Activated naive CD8-positive, alpha-beta T cell treated with anti-CD3 and anti-CD28 coated beads, Interleukin-2, amount 50 U/mL, for 16 hours (primary cell): ENCODE data around the gene ANKRD36.
"Not testable (repeated sequence)": the region's sequence is repeated elsewhere in the genome, so short reads cannot be mapped to it uniquely, and the experiment has no call there.

Experiments
- DNase-seq: peaks from one replicate; pipeline ENCODE4 v3.0.0-alpha.2; 2020; ENCODE audit warnings: low read depth, low spot score

The ANKRD36 gene

DNA sequence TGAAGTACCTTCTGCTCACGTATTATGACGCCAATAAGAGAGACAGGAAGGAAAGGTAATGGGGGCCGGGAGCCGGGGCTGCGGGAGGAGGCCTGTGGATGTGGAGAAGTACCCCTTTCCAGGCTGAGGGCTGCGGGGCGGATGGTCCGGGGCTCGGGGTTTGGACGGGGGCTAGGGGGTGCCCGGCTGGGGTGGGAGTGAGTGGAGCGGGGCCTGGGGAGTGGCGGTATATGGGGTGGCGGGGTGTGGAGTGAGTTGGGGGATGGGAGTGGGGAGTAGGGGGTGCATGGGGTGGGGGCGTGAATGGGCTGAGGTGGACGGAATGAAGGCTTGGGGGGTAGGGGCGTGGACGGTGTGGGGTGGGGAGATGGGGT, 916 bp downstream of the ANKRD36 start:
- not testable (repeated sequence) for DNase-seq

- not testable (repeated sequence) for DNase-seq
These were observed 16.1 kb downstream of the ANKRD36 start for GRCh38 chr2:97129090-97129489.

- DNase-seq = not testable (repeated sequence)
These were observed 31.1 kb downstream of the ANKRD36 start for GRCh38 chr2:97144016-97144415.

GRCh38 chr2:97166548-97166947, 53.6 kb downstream of the ANKRD36 start:
- DNase-seq = not testable (repeated sequence)

DNA sequence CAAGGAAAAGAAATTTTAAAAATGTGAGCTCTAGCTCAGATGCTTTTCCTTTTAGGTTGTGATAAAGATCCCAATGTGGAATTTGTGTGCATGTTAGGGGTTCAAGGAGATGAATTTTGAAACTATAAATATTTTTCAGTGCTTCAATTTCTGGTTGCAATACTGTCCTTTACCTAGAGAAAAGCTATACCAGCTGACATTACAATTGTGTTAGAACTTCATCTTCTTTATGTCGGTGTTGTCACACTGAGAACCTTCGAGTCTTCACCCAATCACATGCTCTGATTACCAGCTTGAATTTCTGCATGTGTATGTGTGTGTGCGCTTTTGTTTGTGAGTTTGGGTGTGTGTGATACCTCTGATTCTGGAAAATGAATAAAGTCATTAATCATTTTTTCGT, 55.0 kb downstream of the ANKRD36 start:
- DNase-seq = not testable (repeated sequence)

GRCh38 chr2:97168583-97168982, 55.6 kb downstream of the ANKRD36 start:
- DNase-seq = not testable (repeated sequence)

DNA sequence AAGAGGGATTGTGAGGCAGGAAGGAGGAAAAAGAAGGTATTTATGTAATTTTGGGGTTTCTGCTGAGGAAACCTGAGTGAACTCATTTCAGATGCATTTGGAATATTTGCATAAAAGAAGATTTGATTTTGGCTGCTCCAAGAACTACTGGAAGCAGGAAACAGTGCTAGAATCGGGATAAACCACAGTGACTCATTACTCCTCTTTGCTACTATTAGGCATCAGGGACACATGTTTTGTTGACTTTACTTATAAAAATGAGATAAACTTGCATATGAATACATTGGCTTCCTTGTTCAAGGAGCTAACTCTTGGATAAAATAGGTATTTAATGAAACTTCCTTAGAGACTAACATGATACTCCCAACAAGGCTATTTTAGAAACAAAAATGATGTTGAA, 67.4 kb downstream of the ANKRD36 start:
- DNase-seq = not testable (repeated sequence)

DNA sequence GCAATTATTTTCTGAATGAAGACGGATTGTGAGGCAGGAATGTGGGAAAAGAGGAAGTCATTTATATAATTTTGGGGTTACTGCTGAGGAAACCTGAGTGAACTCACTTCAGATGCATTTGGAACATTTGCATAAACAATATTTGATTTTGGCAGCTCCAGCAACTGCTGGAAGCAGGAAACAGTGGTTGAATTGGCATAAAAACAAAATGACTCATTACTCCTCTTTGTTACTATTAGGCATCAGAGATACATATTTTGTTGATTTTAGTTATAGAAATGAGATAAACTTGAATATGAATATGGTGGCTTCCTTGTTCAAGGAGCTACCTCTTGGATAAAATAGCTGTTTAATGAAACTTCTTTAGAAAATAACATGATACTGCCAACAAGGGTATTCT, 82.4 kb downstream of the ANKRD36 start:
- not testable (repeated sequence) for DNase-seq

DNA sequence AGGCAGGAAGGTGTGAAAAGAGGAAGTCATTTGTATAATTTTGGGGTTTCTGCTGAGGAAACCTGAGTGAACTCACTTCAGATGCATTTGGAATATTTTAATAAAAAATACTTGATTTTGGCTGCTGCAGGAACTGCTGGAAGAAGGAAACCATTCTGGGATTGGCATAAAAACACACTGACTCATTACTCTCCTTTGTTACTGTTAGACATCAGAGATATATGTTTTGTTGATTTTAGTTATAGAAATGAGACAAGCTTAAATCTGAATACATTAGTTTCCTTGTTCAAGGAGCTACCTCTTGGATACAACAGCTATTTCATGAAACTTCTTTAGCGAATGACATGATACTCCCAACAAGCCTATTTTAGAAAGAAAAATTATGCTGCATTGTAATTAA, 84.3 kb downstream of the ANKRD36 start:
- DNase-seq = not testable (repeated sequence)

- not testable (repeated sequence) for DNase-seq
These were observed 87.9 kb downstream of the ANKRD36 start for GRCh38 chr2:97200887-97201286.

DNA sequence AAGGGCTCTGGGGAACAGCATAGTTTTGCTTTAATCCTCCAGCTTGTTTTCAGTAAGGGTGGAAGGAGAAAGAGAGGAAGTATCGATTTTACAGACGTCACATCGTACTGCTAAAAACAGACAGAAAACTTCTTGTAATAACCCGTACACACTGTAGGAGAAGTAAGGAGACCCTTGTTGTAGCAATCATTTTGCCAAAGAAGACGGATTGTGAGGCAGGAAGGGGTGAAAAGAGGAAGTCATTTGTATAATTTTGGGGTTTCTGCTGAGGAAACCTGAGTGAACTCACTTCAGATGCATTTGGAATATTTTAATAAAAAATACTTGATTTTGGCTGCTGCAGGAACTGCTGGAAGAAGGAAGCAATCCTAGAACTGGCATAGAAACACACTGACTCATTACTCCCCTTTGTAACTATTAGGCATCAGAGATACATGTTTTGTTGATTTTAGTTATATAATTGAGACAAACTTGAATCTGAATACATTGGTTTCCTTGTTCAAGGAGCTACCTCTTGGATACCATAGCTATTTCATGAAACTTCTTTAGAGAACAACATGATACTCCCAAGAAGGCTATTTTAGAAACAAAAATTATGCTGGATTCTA, 89.8 kb downstream of the ANKRD36 start:
- not testable (repeated sequence) for DNase-seq

DNA sequence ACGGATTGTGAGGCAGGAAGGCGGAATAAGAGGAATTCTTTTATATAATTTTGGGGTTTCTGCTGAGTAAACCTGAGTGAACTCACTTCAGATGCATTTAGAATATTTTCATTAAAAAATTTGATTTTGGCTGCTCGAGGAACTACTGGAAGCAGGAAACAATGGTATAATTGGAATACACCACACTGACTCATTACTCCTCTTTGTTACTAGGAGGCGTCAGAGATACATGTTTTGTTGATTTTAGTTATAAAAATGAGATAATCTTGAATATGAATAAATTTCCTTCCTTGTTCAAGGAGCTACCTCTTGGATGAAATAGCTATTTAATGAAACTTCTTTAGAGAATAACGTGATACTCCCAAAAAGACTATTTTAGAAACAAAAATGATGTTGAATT, 97.4 kb downstream of the ANKRD36 start:
- no peak for DNase-seq

DNA sequence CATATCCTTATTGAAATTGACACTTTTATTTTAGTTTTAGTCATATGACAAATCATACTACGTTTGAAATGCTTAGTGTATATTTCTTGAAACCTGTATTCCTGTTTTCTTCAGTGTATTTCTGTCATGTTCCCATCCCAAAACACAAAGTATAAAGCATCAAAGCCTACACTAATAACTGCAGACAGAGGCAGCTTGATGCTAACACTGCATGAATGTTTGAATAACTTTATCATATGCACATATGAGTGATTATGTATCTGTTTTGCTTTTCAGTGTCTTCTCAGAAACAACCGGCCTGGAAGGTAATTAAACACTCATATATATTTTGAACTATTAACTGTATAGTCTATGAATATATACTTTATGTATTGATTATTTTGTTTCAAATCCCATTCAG, 102.1 kb downstream of the ANKRD36 start:
- DNase-seq = not testable (repeated sequence)

- DNase-seq = not testable (repeated sequence)
These were observed 118.1 kb downstream of the ANKRD36 start for GRCh38 chr2:97230848-97231585.

- not testable (repeated sequence) for DNase-seq
These were observed 120.0 kb downstream of the ANKRD36 start for GRCh38 chr2:97232981-97233380.

DNA sequence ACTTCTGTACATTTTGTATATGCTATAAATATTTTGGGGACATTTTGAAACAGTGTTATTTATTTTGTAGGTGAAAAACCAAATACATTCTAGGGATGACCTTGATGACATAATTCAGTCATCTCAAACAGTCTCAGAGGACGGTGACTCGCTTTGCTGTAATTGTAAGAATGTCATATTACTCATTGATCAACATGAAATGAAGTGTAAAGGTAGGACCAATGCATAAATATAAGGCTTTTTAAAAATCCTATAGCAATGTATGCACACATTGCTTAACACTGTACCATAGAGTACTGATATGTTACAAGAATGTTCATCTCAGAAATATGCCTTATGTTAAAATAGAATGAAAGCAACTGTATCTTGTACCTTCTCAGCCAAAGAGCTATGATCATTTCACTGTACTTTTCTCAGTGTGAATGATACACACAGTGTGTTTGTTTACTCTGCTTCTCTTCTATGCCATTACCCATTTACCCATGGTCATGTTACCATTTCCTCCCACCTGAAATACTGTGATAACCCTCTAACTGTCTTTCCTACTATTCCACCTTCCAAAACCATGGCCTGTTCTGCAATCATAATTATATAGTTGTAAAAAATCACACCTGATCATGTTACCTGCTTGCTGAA, 120.8 kb downstream of the ANKRD36 start:
- not testable (repeated sequence) for DNase-seq

DNA sequence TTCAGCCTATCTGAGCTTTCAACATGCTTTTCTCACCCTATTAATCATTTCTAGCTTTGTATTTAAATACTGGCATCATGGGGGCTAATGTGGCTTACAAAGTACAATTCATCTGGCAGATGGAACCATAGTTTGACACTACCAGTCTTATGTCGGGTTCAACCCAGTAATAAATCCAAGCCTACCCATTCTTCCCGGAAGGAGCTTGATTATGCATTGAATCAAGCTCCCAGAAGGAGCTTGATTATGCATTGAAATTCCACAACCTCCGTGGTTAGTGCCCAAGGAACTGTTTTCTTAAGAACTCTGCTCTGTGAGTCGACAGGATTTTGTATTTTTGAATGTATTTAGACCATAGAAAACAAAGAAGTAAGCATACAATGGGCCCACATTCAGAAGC, 148.2 kb downstream of the ANKRD36 start:
- not testable (repeated sequence) for DNase-seq

DNA sequence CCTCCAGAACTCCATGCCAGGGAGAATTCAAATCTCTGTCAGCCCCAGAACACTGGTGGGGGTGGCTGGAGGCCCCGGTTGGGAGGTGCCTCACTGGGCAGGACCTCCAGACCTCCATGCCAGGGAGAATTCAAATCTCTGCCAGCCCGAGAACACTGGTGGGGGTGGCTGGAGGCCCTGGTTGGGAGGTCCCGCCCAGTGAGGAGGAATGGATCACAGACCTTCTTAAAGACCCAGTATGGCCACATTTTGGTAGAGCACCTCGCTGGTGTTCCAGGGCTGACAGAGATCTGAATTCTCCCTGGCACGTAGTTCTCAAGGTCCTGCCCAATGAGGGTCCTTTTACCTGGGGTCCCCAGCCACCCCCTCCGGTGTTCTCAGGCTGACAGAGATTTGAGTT, 153.5 kb downstream of the ANKRD36 start:
- DNase-seq = not testable (repeated sequence)

DNA sequence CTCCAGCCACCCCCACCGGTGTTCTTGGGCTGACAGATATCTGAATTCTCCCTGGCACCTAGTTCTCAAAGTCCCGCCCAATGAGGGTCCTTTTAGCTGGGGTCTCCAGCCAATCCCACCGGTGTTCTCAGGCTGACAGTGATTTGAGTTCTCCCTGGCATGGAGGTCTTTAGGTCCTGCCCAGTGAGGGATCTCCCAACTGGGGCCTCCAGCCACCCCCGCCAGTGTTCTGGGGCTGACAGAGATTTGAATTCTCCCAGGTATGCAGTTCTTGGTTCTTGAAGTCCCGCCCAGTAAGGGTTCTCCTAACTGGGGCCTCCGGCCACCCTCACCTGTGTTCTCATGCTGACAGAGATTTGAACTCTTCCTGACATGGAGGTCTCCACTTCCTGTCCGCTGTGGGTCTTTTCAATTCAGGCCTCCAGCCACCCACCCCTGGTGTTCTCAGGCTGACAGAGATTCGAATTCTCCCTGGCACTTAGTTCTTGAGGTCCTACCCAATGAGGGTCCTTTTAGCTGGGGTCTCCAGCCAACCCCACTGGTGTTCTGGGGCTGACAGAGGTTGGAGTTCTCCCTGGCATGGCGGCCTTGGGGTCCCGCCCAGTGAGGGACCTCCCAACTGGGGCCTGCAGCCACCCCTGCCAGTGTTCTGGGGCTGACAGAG, 154.6 kb downstream of the ANKRD36 start:
- no peak for DNase-seq

DNA sequence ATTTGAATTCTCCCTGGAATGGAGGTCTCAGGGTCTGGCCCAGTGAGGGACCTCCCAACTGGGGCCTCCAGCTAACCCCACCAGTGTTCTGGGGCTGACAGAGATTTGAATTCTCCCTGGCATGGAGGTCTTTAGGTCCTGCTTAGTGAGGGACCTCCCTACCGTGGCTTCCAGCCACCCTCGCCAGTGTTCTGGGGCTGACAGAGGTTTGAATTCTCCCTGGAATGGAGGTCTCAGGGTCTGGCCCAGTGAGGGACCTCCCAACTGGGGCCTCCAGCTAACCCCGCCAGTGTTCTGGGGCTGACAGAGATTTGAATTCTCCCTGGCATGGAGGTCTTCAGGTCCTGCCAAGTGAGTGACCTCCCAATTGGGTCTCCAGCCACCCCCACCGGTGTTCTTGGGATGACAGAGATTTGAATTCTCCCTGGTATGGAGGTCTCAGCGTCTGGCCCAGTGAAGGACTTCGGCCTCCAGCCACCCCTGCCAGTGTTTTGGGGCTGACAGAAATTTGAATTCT, 155.2 kb downstream of the ANKRD36 start:
- not testable (repeated sequence) for DNase-seq

DNA sequence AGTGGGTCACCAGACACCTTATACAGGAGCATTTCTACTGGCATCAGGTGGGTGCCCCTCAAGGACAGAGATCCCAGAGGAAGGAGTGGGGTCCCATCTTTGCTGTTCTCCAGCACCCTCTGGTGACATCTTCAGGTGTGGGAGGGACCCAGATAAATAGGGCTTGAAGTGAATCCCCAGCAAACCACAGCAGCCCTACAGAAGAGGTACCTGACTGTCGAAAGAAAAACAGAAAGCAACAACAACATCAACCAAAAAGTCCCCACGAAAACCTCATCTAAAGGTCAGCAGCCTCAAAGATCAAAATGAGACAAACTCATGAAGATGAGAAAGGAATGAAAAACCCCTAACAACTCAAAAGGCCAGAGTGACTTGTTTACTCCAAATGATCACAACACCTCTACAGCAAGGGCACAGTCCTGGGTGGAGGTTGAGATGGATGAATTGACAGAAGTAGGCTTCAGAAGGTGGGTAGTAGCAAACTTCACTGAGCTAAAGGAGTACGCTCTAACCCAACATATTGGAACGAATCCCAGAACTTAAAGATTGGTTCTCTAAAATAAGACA, 163.4 kb downstream of the ANKRD36 start:
- DNase-seq = not testable (repeated sequence)

DNA sequence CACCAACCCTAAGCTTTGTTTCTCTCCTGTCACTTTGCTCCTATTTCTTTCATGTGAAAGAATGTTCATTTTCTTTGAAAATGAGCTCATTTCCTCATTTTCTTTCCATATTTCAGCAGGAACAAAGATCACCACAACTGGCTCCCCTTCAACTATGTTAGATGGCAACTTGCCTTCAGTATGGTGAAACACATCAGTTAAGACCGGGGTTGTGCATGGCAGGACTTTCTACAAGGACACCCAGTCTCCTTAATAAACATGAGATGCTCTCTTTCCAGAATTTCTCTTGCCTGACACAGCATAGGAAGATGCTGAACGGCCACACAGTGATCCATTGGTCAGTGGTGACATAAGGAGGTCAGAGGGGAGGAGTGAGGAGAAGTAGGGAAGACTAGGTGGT, 172.2 kb downstream of the ANKRD36 start:
- not testable (repeated sequence) for DNase-seq
